Skin epidermis (tissue), 12 donors: ENCODE results near the gene RUNX2.
"Not testable (repeated sequence)": the region's sequence is repeated elsewhere in the genome, so short reads cannot be mapped to it uniquely, and the experiment has no call there.

Source experiments
- H3K27ac ChIP-seq, 21 experiments: fragments of 200-600 bp; sonication (generic) in 11 of 21; one replicate each; pipeline ENCODE4 v1.5.0; 2020; ENCODE audit warnings: mild to moderate bottlenecking in 3 of 21, inconsistent platforms in 2 of 21, moderate library complexity in 2 of 21
- H3K4me3 ChIP-seq, 7 experiments: fragments of 200-600 bp; sonication (generic) in 2 of 7; one replicate each; pipeline ENCODE4 v1.5.0; 2020; ENCODE audit warnings: inconsistent platforms in 2 of 7, mild to moderate bottlenecking in 2 of 7, moderate library complexity in 1 of 7

RUNX2 gene

DNA sequence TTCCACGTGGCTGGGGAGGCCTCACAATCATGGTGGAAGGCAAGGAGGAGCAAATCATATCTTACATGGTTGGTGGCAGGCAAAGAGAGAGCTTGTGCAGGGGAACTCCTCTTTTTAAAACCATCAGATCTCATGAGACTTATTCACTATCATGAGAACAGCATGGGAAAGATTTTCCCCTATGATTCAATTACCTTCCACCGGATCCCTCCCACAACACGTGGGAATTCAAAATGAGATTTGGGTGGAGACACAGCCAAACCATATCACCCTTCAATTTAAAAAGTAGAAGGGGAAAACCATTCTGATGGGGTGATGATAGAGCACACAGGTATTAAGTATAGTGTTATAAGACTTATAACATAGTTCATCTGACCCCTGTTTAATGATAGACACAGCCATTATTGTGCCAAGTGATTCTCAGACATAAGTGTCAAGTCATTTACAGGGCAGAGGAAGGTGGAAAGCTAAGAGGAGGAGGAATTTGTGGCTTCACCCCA, 232.2 kb downstream of the RUNX2 start:
- H3K27ac ChIP-seq, H3K4me3 ChIP-seq: not testable (repeated sequence)

- Histone ChIP-seq H3K27ac (no peak overlapping the region), H3K4me3 (no peak overlapping the region)
Observed at GRCh38 chr6:45562171-45562570, 234.0 kb downstream of the RUNX2 start.

- Histone ChIP-seq H3K27ac (no peak overlapping the region), H3K4me3 (no peak overlapping the region)
Observed at GRCh38 chr6:45563041-45563440, 234.9 kb downstream of the RUNX2 start.

GRCh38 chr6:45563844-45564243, 235.7 kb downstream of the RUNX2 start:
- Histone ChIP-seq H3K4me3 (no peak overlapping the region), H3K27ac (no peak overlapping the region)

GRCh38 chr6:45566882-45567281, 238.8 kb downstream of the RUNX2 start:
- H3K27ac ChIP-seq: no peak overlapping the region
- H3K4me3 ChIP-seq: no peak overlapping the region

DNA sequence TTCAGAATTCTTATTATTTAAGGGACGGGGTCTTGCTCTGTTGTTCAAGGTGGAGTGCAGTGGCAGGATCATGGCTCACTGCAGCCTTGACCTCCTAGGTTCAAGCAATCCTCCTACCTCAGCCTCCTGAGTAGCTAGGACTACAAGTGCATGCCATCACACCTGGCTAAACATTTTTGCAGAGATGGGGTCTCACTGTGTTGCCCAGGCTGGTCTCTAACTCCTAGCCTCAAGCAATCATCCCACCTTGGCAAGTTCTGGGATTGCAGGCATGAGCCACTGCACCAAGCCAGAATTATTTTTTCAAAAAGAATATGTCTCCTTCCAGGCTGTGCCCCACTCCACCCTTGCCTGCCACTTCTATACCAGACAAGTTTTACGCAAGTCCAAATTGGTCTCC, 239.7 kb downstream of the RUNX2 start:
- H3K4me3 ChIP-seq: no peak overlapping the region
- H3K27ac ChIP-seq: no peak overlapping the region

GRCh38 chr6:45568626-45569025, 240.5 kb downstream of the RUNX2 start:
- Histone ChIP-seq H3K27ac (no peak overlapping the region), H3K4me3 (no peak overlapping the region)

DNA sequence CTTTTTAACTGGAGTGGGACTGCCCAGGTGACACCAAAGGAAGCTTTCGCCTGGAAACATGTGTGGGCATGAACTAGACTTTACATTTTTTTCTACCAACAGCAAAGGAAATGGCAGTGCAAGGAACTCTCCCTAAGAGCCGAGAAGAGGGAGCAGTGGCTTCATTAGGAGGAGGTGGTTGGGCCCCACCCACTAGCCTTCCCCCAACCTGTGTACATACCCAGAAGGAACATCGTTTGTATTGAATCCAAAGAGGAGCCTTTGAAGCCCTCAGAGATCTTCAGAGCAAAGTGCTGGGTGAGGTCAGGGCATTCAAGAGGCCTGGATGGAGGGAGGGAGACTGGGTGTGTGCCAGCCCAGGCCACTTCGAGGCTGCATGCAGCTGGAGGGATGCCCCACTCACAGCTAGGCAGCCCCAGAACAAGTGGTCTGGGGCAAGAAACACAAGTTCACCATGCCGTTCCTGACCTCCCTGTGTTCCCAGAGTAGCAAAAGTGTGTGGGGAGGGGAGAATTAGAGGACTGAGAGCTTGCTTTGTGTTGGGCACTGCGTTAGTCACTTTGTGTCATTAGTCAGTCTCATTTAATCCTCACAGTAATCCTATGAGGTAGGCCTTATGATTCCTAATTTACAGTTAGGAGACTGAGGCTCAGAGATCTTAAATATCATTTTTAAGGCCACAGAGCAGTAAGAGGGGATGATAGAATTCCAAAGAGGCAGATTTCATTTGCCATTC, 241.2 kb downstream of the RUNX2 start:
- H3K4me3 ChIP-seq: no peak overlapping the region
- no peak overlapping the region for H3K27ac ChIP-seq

DNA sequence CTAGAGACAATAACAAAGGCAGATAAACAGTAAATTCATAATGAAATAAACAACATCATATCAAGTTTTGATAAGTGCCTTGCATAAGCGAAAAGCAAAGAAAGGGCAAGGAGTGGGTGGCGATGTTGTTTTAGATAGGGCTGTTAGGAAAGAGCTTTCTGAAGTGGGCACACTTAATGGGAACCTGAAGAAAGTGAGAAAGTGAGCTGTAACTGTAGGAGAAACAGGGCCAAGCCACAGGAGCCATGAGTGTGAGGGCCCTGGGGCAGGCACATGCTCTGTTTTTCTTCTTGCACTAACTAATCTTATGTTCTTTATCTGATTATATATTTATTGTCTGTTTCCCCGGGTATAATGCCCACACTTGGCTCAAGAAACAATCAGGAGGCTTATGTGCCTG, 243.0 kb downstream of the RUNX2 start:
- no peak overlapping the region for H3K27ac ChIP-seq
- no peak overlapping the region for H3K4me3 ChIP-seq

DNA sequence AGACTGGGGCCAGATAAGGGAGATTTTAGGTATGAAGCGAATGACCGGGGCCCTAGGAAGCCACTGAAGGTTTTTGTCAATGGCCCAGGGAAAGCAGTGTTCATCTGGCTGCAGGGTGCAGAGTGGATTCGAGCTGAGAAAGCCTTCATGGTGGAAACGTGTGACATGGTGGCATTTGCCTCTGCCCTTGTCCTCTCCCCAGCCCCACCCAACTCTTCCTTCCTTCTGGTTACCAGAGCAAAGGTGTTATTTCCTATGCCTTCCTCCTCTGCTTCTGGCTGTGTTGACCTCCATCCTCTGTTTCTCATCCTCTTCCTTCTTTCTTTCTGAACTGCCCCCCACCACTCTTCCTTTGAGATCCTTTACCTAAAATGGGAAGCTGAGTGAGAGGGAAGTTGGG, 244.7 kb downstream of the RUNX2 start:
- H3K4me3 ChIP-seq: no peak overlapping the region

GRCh38 chr6:45574014-45574461, 245.9 kb downstream of the RUNX2 start:
- Histone ChIP-seq H3K4me3 (no peak overlapping the region), H3K27ac (peak overlapping the region in 3 of 21 experiments; percentile 8 to 58 (median 39))

More for the DNA sequence above, 244.7 kb downstream of the RUNX2 start:
- no peak overlapping the region for H3K27ac ChIP-seq

- peak overlapping the region in 3 of 21 experiments; percentile 8 to 58 (median 39) for H3K27ac ChIP-seq
- H3K4me3 ChIP-seq: no peak overlapping the region
Observed at GRCh38 chr6:45574885-45575284, 246.8 kb downstream of the RUNX2 start.

GRCh38 chr6:45576648-45577624, 248.8 kb downstream of the RUNX2 start:
- Histone ChIP-seq H3K27ac (peak overlapping the region in 10 of 21 experiments; percentile 1 to 73 (median 38)), H3K4me3 (no peak overlapping the region)

DNA sequence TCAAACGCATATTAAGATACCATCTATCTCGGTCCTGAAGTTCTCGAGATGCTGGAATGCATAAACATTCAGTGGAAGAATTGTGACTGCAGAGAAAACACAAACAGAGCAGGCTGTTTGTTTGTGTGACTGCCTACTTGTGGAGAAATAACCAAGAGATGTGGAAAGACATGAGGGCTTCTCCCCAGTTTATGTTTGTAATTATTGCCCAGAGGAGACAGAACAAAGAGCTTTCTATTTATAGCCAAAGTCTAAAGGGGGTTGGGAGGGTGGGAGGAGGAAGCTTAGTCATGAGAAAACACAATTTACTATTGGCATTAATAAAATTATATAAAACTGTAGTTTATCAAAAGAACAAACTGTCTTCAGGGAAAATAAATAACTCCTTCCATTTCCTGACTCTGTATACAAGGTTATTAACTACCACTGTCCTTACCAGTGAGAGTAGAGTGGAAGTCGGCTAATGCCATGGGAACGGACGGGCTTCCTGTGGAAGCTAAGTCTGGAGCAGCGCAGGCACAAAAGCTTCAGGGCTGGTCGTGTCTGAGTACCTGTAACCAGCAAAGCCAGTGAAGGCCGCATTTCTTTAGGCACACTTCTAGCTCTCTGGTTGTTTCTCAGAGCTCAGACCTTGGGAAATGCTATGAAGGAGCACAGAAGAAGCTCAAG, 249.8 kb downstream of the RUNX2 start:
- Histone ChIP-seq H3K4me3 (no peak overlapping the region), H3K27ac (peak overlapping the region in 12 of 21 experiments; percentile 8 to 79 (median 42))

DNA sequence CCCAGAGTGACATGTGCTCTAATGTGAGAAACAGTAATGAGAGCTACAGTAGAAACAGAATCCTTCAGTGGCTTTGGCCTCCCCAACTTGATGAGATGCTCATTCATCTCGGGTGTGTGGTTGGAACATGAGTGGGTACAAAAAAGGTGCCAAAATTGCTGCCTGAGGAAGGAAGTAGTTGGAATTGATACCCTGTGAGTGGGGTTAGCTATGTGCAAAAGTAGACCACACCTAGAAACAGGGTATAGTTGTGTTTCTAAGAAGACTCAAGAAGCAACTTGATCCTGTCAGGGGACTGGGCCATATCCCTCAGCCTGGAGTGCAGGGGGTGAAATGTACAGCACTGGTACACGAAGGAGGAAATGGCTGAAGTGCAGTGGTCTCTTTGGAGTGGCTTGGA, 256.0 kb downstream of the RUNX2 start:
- Histone ChIP-seq H3K4me3 (no peak overlapping the region), H3K27ac (no peak overlapping the region)

DNA sequence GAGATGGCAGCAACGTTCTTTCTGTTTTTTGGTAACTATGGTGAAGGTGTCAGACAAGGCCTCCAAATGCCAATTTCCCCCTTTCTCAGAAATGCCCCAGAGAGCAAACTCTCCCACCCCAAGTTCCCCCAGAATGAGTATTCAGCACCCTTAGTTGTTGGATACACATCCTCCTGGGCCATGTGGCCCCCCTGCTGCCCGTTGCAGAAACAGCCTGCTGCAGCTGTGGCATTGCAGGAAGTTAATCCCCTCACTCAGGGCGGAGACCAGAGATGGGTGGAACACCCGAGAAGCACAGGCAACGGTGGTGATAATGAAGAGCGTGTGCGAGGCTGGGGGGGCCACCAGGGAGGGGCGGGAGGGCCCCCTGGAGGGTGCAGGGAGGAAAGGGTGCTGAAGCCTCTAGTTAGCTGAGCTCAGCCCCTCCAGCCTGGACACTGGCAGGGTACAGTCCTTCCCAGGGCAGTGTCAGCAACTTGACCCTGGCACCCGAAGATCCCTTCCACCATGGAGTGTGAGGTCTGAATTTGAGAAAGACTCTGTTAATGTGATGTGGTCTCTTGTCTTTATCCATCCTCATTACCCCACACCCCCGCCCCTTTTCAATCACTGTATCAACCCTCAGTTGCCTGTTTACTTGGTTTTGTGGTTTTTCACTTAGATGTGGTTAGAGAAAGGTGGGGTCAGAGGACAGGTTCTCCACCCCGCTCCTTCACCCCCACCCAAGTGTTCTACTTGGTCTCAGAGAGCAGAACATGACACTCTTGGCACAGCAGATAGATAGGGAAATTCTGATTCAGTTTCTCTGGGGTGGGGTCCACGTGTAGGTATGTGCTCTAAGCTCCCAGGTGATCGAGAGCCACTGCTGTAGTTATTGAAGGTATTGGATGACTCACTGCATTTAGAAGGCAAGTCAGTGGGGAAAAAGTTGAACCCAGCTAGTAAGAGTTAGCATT, 258.4 kb downstream of the RUNX2 start:
- Histone ChIP-seq H3K4me3 (no peak overlapping the region), H3K27ac (peak overlapping the region in 6 of 21 experiments; percentile 11 to 73 (median 39))

DNA sequence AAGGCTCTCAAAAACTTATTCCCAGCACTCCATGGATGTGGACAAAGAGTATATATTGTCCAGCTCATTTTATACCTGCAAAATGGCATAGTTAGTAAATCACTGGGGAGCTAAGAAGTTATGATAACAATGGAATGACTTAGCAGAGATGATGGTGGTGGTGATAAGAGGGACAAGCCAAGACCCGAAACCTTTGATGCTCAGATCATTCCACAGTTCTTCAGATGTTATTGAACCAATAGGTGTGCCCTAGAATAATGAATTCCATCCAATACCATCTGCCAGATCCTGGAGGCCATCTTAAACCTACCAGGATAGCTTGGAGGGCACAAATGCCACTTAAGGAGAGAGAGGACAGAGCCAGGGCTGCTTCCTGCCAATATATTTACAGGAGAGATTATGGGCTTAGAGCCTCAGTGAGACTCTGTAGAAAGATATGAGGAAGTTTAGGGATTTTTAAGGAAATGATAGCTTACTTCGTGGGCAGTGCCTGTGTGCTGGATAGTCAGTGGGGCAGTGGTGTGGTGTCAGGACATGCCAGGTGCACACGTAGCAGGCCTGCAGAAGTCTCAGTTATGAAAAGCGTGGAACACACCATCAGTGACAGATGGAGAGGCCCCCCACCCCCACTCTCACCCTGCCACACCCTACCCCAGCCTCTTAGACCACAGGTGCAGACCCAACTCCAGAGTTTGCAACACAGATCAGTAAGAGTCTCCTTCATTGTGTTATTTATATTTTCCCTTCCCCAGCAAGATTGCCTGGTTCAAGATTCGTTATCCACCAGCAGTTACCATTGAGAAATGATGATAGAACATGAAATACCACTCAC, 259.3 kb downstream of the RUNX2 start:
- H3K27ac ChIP-seq: peak overlapping the region in 7 of 21 experiments; percentile 14 to 60 (median 31)
- no peak overlapping the region for H3K4me3 ChIP-seq

DNA sequence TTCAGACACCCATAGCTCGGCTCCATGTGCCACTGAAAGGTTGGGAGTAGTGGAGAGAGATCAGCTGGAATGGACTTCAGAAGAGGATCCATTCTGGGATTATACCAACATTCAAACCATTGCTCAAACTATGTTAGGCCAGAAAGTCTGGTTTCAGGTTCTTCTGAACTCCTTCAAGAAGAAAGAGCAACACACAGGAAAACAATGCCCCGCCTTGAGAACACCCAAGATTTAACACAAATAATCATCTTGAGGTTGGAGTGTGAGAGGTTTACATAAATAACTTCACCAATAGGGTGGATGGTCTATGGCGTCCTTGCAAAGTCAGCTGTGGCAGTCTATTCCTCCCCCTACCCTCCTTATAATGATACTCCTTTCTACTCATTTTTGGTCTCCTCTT, 261.2 kb downstream of the RUNX2 start:
- H3K4me3 ChIP-seq: no peak overlapping the region
- peak overlapping the region in 9 of 21 experiments; percentile 7 to 82 (median 33) for H3K27ac ChIP-seq
